Epithelial cell of esophagus (primary cell): ENCODE data around the gene ZBED1.

Experiments
- DNase-seq: peaks from one replicate; pipeline ENCODE4 v3.0.0; 2010; ENCODE audit warnings: low read depth
- H3K4me3 ChIP-seq: 2 replicates; pipeline ENCODE4 v1.5.1; 2011; ENCODE audit warnings: mild to moderate bottlenecking, low read length, control low read depth
- CTCF ChIP-seq: IDR thresholded peaks from 2 replicates; pipeline ENCODE4 v1.5.1; 2011; ENCODE audit warnings: low read depth, mild to moderate bottlenecking, low read length, control low read depth, inconsistent platforms; ENCODE audit not compliant: insufficient read depth; ENCODE audit errors: missing control alignments

The ZBED1 gene

GRCh38 chrX:2495595-2495994 is 5.2 kb downstream of the ZBED1 start:
- H3K4me3 ChIP-seq: no peak overlapping the region
- no peak for DNase-seq
- no peak for TF ChIP-seq CTCF

- H3K4me3 ChIP-seq: no peak overlapping the region
- no peak for DNase-seq
- TF ChIP-seq CTCF: no peak
These were observed 8.1 kb downstream of the ZBED1 start for GRCh38 chrX:2492531-2493218.

- TF ChIP-seq CTCF: no peak
- no peak for DNase-seq
These were observed 10.1 kb downstream of the ZBED1 start for GRCh38 chrX:2490634-2491033.

GRCh38 chrX:2489446-2490445 is 11.0 kb downstream of the ZBED1 start:
- H3K4me3 ChIP-seq: no peak overlapping the region
- DNase-seq: no peak
- no peak for TF ChIP-seq CTCF

More at GRCh38 chrX:2490634-2491033, 10.1 kb downstream of the ZBED1 start:
- no peak overlapping the region for H3K4me3 ChIP-seq

- TF ChIP-seq CTCF: no peak
- no peak for DNase-seq
- no peak overlapping the region for H3K4me3 ChIP-seq
These were observed 12.0 kb downstream of the ZBED1 start for GRCh38 chrX:2488621-2489285.

- H3K4me3 ChIP-seq: no peak overlapping the region
- no peak for TF ChIP-seq CTCF
- DNase-seq: no peak
These were observed 13.4 kb downstream of the ZBED1 start for GRCh38 chrX:2487366-2487765.
